ENCODE measurements around the gene CCDC181.
A peak's percentile ranks its signal among the peaks of the same experiment; 100 is the strongest.

CCDC181 gene

GRCh38 chr1:169368406-169368769 lies 58.9 kb downstream of the CCDC181 start:
- Histone ChIP-seq H3K9ac (ENCODE audit: low read length) (peak overlapping the region; percentile 98), H4K8ac (ENCODE audit: low read length) (no peak overlapping the region), H2AK5ac (ENCODE audit: low read length, severe bottlenecking) (no peak overlapping the region), H3K4me1 (ENCODE audit: control insufficient read depth, insufficient read depth, low read depth, low read length) (peaks cover 2% of the 10 kb centered on the region), H3K4me3 (ENCODE audit: insufficient read depth in 1 of 2, low read depth in 1 of 2, low read length in 2 of 2) (peak overlapping the region; percentile 61 to 98), H3K9me3 (ENCODE audit: control insufficient read depth, low read length) (no peaks in the 10 kb centered on the region), H2BK5ac (ENCODE audit: low read depth, low read length, poor library complexity, severe bottlenecking) (peak overlapping the region; percentile 44), H4K91ac (ENCODE audit: low read length) (no peak overlapping the region), H3K18ac (ENCODE audit: low read depth in 1 of 2, low read length in 2 of 2) (peak overlapping the region in 1 of 2 experiments; percentile 34), H2AFZ (ENCODE audit: low read depth, low read length) (no peak overlapping the region), H3K27ac (ENCODE audit: low read length, poor library complexity, severe bottlenecking) (peak overlapping the region; percentile 98), H3K23ac (ENCODE audit: low read length in 2 of 2) (peak overlapping the region in 1 of 2 experiments; percentile 50), H2BK12ac (ENCODE audit: low read length in 2 of 2) (no peak overlapping the region), H2BK15ac (ENCODE audit: low read depth, poor library complexity, severe bottlenecking) (no peak overlapping the region), H3K79me1 (replicated peaks; ENCODE audit: low read length, poor library complexity, severe bottlenecking) (peaks cover 17% of the 10 kb centered on the region), H2BK120ac (ENCODE audit: low read depth, low read length) (no peak overlapping the region), H3K14ac (ENCODE audit: low read length in 2 of 2) (no peak overlapping the region), H3K4ac (ENCODE audit: low read depth in 1 of 2, low read length in 2 of 2) (peak overlapping the region in 1 of 2 experiments; percentile 46), H3K4me2 (ENCODE audit: low read length, poor library complexity, severe bottlenecking) (peak overlapping the region; percentile 60), H3K27me3 (ENCODE audit: control insufficient read depth in 1 of 2, insufficient read depth in 1 of 2, low read length in 2 of 2) (no peaks in the 10 kb centered on the region), H3K36me3 (ENCODE audit: control insufficient read depth in 1 of 2, insufficient read depth in 2 of 2, low read depth in 1 of 2, low read length in 2 of 2) (peaks cover 0 to 37% of the 10 kb centered on the region in 2 experiments)
- under 1% methylated on average over 16 of the region's 16 CpGs for WGBS
- no peak for DNase-seq

- peaks cover 2% of the 10 kb centered on the region for H3K4me1 ChIP-seq (ENCODE audit: control insufficient read depth, insufficient read depth, low read depth, low read length)
- peak within 1 kb of the TSS; percentile 82 for H3K4me2 ChIP-seq (ENCODE audit: low read length, poor library complexity, severe bottlenecking)
- peak within 1 kb of the TSS; percentile 98 for H3K9ac ChIP-seq (ENCODE audit: low read length)
- no peak within 1 kb of the TSS for H2BK120ac ChIP-seq (ENCODE audit: low read depth, low read length)
- H3K4me3 ChIP-seq (ENCODE audit: insufficient read depth in 1 of 2, low read depth in 1 of 2, low read length in 2 of 2) = peak within 1 kb of the TSS; percentile 73 to 98
- H2BK15ac ChIP-seq (ENCODE audit: low read depth, poor library complexity, severe bottlenecking) = no peak within 1 kb of the TSS
- peak within 1 kb of the TSS; percentile 15 for H2AFZ ChIP-seq (ENCODE audit: low read depth, low read length)
- peak within 1 kb of the TSS; percentile 66 for H4K8ac ChIP-seq (ENCODE audit: low read length)
- no peak within 1 kb of the TSS for H2AK5ac ChIP-seq (ENCODE audit: low read length, severe bottlenecking)
- peak within 1 kb of the TSS; percentile 5 to 34 for H3K18ac ChIP-seq (ENCODE audit: low read depth in 1 of 2, low read length in 2 of 2)
- peak within 1 kb of the TSS; percentile 94 for H2BK5ac ChIP-seq (ENCODE audit: low read depth, low read length, poor library complexity, severe bottlenecking)
- H4K91ac ChIP-seq (ENCODE audit: low read length) = no peak within 1 kb of the TSS
- H3K36me3 ChIP-seq (ENCODE audit: control insufficient read depth in 1 of 2, insufficient read depth in 2 of 2, low read depth in 1 of 2, low read length in 2 of 2) = peaks cover 0 to 32% of the 10 kb centered on the region in 2 experiments
- no peaks in the 10 kb centered on the region for H3K27me3 ChIP-seq (ENCODE audit: control insufficient read depth in 1 of 2, insufficient read depth in 1 of 2, low read length in 2 of 2)
- peak within 1 kb of the TSS in 1 of 2 experiments; percentile 50 for H3K23ac ChIP-seq (ENCODE audit: low read length in 2 of 2)
- H3K27ac ChIP-seq (ENCODE audit: low read length, poor library complexity, severe bottlenecking) = peak within 1 kb of the TSS; percentile 98
- peak; percentile 98 for DNase-seq
- peak within 1 kb of the TSS; percentile 6 to 21 for H2BK12ac ChIP-seq (ENCODE audit: low read length in 2 of 2)
- under 1% methylated on average over 37 of the region's 37 CpGs for WGBS
- H3K4ac ChIP-seq (ENCODE audit: low read depth in 1 of 2, low read length in 2 of 2) = peak within 1 kb of the TSS in 1 of 2 experiments; percentile 46
- no peaks in the 10 kb centered on the region for H3K9me3 ChIP-seq (ENCODE audit: control insufficient read depth, low read length)
- H3K14ac ChIP-seq (ENCODE audit: low read length in 2 of 2) = no peak within 1 kb of the TSS
- H3K79me1 ChIP-seq (replicated peaks; ENCODE audit: low read length, poor library complexity, severe bottlenecking) = peaks cover 17% of the 10 kb centered on the region
Observed at GRCh38 chr1:169367686-169368405, 59.4 kb downstream of the CCDC181 start, which contains the start of the genes BLZF1 and NME7. Gene BLZF1 (plus strand): TSS chr1:169368195. CDS start chr1:169369523, 1,328 bp downstream. Gene NME7 (minus strand): TSS chr1:169367797. CDS start chr1:169367710, 87 bp downstream.

- peak overlapping the region; percentile 15 for H2AFZ ChIP-seq (ENCODE audit: low read depth, low read length)
- H2AK5ac ChIP-seq (ENCODE audit: low read length, severe bottlenecking) = no peak overlapping the region
- H2BK15ac ChIP-seq (ENCODE audit: low read depth, poor library complexity, severe bottlenecking) = no peak overlapping the region
- H3K9ac ChIP-seq (ENCODE audit: low read length) = peak overlapping the region; percentile 98
- peak overlapping the region; percentile 57 for H3K27ac ChIP-seq (ENCODE audit: low read length, poor library complexity, severe bottlenecking)
- H4K91ac ChIP-seq (ENCODE audit: low read length) = no peak overlapping the region
- peak overlapping the region; percentile 73 to 98 for H3K4me3 ChIP-seq (ENCODE audit: insufficient read depth in 1 of 2, low read depth in 1 of 2, low read length in 2 of 2)
- H3K18ac ChIP-seq (ENCODE audit: low read depth in 1 of 2, low read length in 2 of 2) = peak overlapping the region; percentile 5 to 18
- H3K36me3 ChIP-seq (ENCODE audit: control insufficient read depth in 1 of 2, insufficient read depth in 2 of 2, low read depth in 1 of 2, low read length in 2 of 2) = peaks cover 0 to 25% of the 10 kb centered on the region in 2 experiments
- H3K4me2 ChIP-seq (ENCODE audit: low read length, poor library complexity, severe bottlenecking) = peak overlapping the region; percentile 82
- H3K14ac ChIP-seq (ENCODE audit: low read length in 2 of 2) = no peak overlapping the region
- peak overlapping the region; percentile 6 to 21 for H2BK12ac ChIP-seq (ENCODE audit: low read length in 2 of 2)
- H4K8ac ChIP-seq (ENCODE audit: low read length) = peak overlapping the region; percentile 66
- DNase-seq = no peak
- H3K4ac ChIP-seq (ENCODE audit: low read depth in 1 of 2, low read length in 2 of 2) = no peak overlapping the region
- 24% methylated on average over 14 of the region's 15 CpGs for WGBS
- H3K27me3 ChIP-seq (ENCODE audit: control insufficient read depth in 1 of 2, insufficient read depth in 1 of 2, low read length in 2 of 2) = no peaks in the 10 kb centered on the region
- H3K23ac ChIP-seq (ENCODE audit: low read length in 2 of 2) = no peak overlapping the region
- peaks cover 17% of the 10 kb centered on the region for H3K79me1 ChIP-seq (replicated peaks; ENCODE audit: low read length, poor library complexity, severe bottlenecking)
- H3K9me3 ChIP-seq (ENCODE audit: control insufficient read depth, low read length) = no peaks in the 10 kb centered on the region
- H2BK120ac ChIP-seq (ENCODE audit: low read depth, low read length) = no peak overlapping the region
- no peak overlapping the region for H2BK5ac ChIP-seq (ENCODE audit: low read depth, low read length, poor library complexity, severe bottlenecking)
- H3K4me1 ChIP-seq (ENCODE audit: control insufficient read depth, insufficient read depth, low read depth, low read length) = peaks cover 2% of the 10 kb centered on the region
Observed at GRCh38 chr1:169367096-169367685, 60.1 kb downstream of the CCDC181 start.

GRCh38 chr1:169364948-169365347 lies 62.3 kb downstream of the CCDC181 start:
- Histone ChIP-seq H3K4me3 (ENCODE audit: insufficient read depth in 1 of 2, low read depth in 1 of 2, low read length in 2 of 2) (no peak overlapping the region), H3K23ac (ENCODE audit: low read length in 2 of 2) (no peak overlapping the region), H3K4me2 (ENCODE audit: low read length, poor library complexity, severe bottlenecking) (no peak overlapping the region), H2BK120ac (ENCODE audit: low read depth, low read length) (no peak overlapping the region), H4K91ac (ENCODE audit: low read length) (no peak overlapping the region), H4K8ac (ENCODE audit: low read length) (no peak overlapping the region), H3K9ac (ENCODE audit: low read length) (no peak overlapping the region), H2BK12ac (ENCODE audit: low read length in 2 of 2) (no peak overlapping the region), H2AFZ (ENCODE audit: low read depth, low read length) (no peak overlapping the region), H2BK5ac (ENCODE audit: low read depth, low read length, poor library complexity, severe bottlenecking) (no peak overlapping the region), H3K27ac (ENCODE audit: low read length, poor library complexity, severe bottlenecking) (no peak overlapping the region), H3K9me3 (ENCODE audit: control insufficient read depth, low read length) (no peaks in the 10 kb centered on the region), H2BK15ac (ENCODE audit: low read depth, poor library complexity, severe bottlenecking) (no peak overlapping the region), H3K4ac (ENCODE audit: low read depth in 1 of 2, low read length in 2 of 2) (no peak overlapping the region), H3K79me1 (replicated peaks; ENCODE audit: low read length, poor library complexity, severe bottlenecking) (peaks cover 16% of the 10 kb centered on the region), H3K27me3 (ENCODE audit: control insufficient read depth in 1 of 2, insufficient read depth in 1 of 2, low read length in 2 of 2) (no peaks in the 10 kb centered on the region), H3K4me1 (ENCODE audit: control insufficient read depth, insufficient read depth, low read depth, low read length) (peaks cover 2% of the 10 kb centered on the region), H3K36me3 (ENCODE audit: control insufficient read depth in 1 of 2, insufficient read depth in 2 of 2, low read depth in 1 of 2, low read length in 2 of 2) (peaks cover 0 to 4% of the 10 kb centered on the region in 2 experiments), H3K14ac (ENCODE audit: low read length in 2 of 2) (no peak overlapping the region), H3K18ac (ENCODE audit: low read depth in 1 of 2, low read length in 2 of 2) (no peak overlapping the region), H2AK5ac (ENCODE audit: low read length, severe bottlenecking) (peak overlapping the region; percentile 64)
- 100% methylated on average over 2 of the region's 2 CpGs for WGBS
- no peak for DNase-seq

Measured in mesenchymal stem cell (in vitro differentiated cells and primary cell).